Left lung (tissue), 10 donors: ENCODE measurements around the gene SETD5. TPM values are rescaled to one million over a fixed set of nuclear protein-coding genes. Genes with fewer than 3 reads are reported as not detected.
A peak's percentile ranks its signal among the peaks of the same experiment; 100 is the strongest.

Experiments used
- ATAC-seq: fragments of 200-7000 bp; cut with Tn5 transposase; one replicate; pipeline ENCODE4 v1.9.1; 2020; ENCODE audit warnings: moderate library complexity
- DNase-seq, 4 donors: peaks; one replicate each; pipeline ENCODE4 v3.0.0-alpha.2; 2013 to 2020
- H3K27ac ChIP-seq, 2 donors: fragments of 200-600 bp; sonication (generic) in 1 of 2; one replicate each; pipeline versions ENCODE4 v1.5.0 to v1.8.0; 2020 to 2021
- H3K27me3 ChIP-seq, 2 donors: fragments of 200-600 bp; sonication (generic) in 1 of 2; one replicate each; pipeline versions ENCODE4 v1.5.0 to v1.8.0; 2020 to 2021
- H3K36me3 ChIP-seq, 2 donors: fragments of 200-600 bp; sonication (generic) in 1 of 2; one replicate each; pipeline versions ENCODE4 v1.5.0 to v1.8.0; 2020 to 2021
- H3K4me1 ChIP-seq, 2 donors: fragments of 200-600 bp; one replicate each; pipeline ENCODE4 v1.8.0; 2021
- H3K4me3 ChIP-seq, 2 donors: fragments of 200-600 bp; sonication (generic) in 1 of 2; one replicate each; pipeline versions ENCODE4 v1.5.0 to v1.8.0; 2020 to 2021; ENCODE audit warnings: mild to moderate bottlenecking in 1 of 2
- H3K9me3 ChIP-seq, 2 donors: fragments of 200-600 bp; sonication (generic) in 1 of 2; one replicate each; pipeline versions ENCODE4 v1.5.0 to v1.8.0; 2020 to 2021
- CTCF ChIP-seq, 2 donors: fragments of 200-600 bp; sonication (generic) in 1 of 2; IDR thresholded peaks; one replicate each; pipeline versions ENCODE4 v1.5.0 to v1.8.0; 2021; ENCODE audit warnings: antibody characterized with exemption in 2 of 2
- intact Hi-C, 2 donors: fragments of 100-400 bp; cut with DNase I; formaldehyde crosslinking; loops; one replicate each; pipeline versions ENCODE4 v1.11.2 to v1.14.2; 2022
- polyA plus RNA-seq, 6 donors: library from polyadenylated mRNA; unstranded; fragments of 120-200 nt; gene quantifications; one replicate each; pipeline ENCODE4 v1.2.1, GENCODE V29; 2013; ENCODE audit not compliant: insufficient read length in 6 of 6
- total RNA-seq, 2 donors: library from RNA; stranded (reverse); fragmentation: NEBNext Ultra II Directional; extraction: Animal tissue kit (Norgen Biotek cat#: 25700); gene quantifications; one replicate each; pipeline ENCODE4 v1.2.1, GENCODE V29; 2021
- donor health status: DM: no; HTN: yes; CAD: no.
- donor health status: DM: no; HTN: no; CAD: no.

Gene SETD5
- total and polyA plus RNA-seq, 8 donors, result 82.2 to 195 (median 177) TPM

GRCh38 chr3:9406856-9407626 is 9.6 kb downstream of the SETD5 start:
- H3K4me3 ChIP-seq, result no peak overlapping the region
- no peaks in the 10 kb centered on the region for H3K36me3 ChIP-seq
- no peak for ATAC-seq
- no peaks in the 10 kb centered on the region for H3K9me3 ChIP-seq
- intact Hi-C loops, result no loop called here
- TF ChIP-seq CTCF (IDR thresholded peaks at IDR 0.05), result no peak
- H3K27ac ChIP-seq, result no peak overlapping the region
- DNase-seq, result no peak
- H3K27me3 ChIP-seq, result no peaks in the 10 kb centered on the region
- peaks cover 33 to 96% of the 10 kb centered on the region in 2 donors for H3K4me1 ChIP-seq

GRCh38 chr3:9408061-9408460 is 10.6 kb downstream of the SETD5 start:
- DNase-seq (no peak), ATAC-seq (no peak)
- Histone ChIP-seq H3K4me3 (no peak overlapping the region), H3K36me3 (no peaks in the 10 kb centered on the region), H3K27me3 (no peaks in the 10 kb centered on the region), H3K27ac (no peak overlapping the region), H3K4me1 (peaks cover 28 to 96% of the 10 kb centered on the region in 2 donors), H3K9me3 (no peaks in the 10 kb centered on the region)
- intact Hi-C loops, result no loop called here
- TF ChIP-seq CTCF (IDR thresholded peaks at IDR 0.05), result no peak

- no peak for TF ChIP-seq CTCF (IDR thresholded peaks at IDR 0.05)
- Histone ChIP-seq H3K27me3 (no peaks in the 10 kb centered on the region), H3K27ac (no peak overlapping the region)
These were observed 11.1 kb downstream of the SETD5 start for GRCh38 chr3:9408546-9408945.

GRCh38 chr3:9409981-9410854 is 12.8 kb downstream of the SETD5 start:
- ATAC-seq, result no peak
- peak overlapping the region in 1 of 2 donors; percentile 63 for H3K27ac ChIP-seq
- no peaks in the 10 kb centered on the region for H3K36me3 ChIP-seq
- H3K27me3 ChIP-seq, result no peaks in the 10 kb centered on the region
- DNase-seq, result no peak
- H3K4me1 ChIP-seq, result peaks cover 14 to 87% of the 10 kb centered on the region in 2 donors
- H3K9me3 ChIP-seq, result no peaks in the 10 kb centered on the region
- H3K4me3 ChIP-seq, result no peak overlapping the region
- intact Hi-C loops, result no loop called here
- no peak for TF ChIP-seq CTCF (IDR thresholded peaks at IDR 0.05)

More at GRCh38 chr3:9408546-9408945, 11.1 kb downstream of the SETD5 start:
- intact Hi-C loops, result no loop called here
- H3K36me3 ChIP-seq, result no peaks in the 10 kb centered on the region
- no peak overlapping the region for H3K4me3 ChIP-seq
- peaks cover 23 to 94% of the 10 kb centered on the region in 2 donors for H3K4me1 ChIP-seq
- no peaks in the 10 kb centered on the region for H3K9me3 ChIP-seq
- no peak for DNase-seq
- no peak for ATAC-seq

GRCh38 chr3:9411302-9411701 is 13.9 kb downstream of the SETD5 start:
- intact Hi-C loops, result no loop called here
- ATAC-seq, result no peak
- Histone ChIP-seq H3K9me3 (no peaks in the 10 kb centered on the region), H3K27ac (peak overlapping the region in 1 of 2 donors; percentile 63), H3K36me3 (no peaks in the 10 kb centered on the region), H3K27me3 (no peaks in the 10 kb centered on the region), H3K4me3 (no peak overlapping the region), H3K4me1 (peaks cover 9 to 88% of the 10 kb centered on the region in 2 donors)
- no peak for TF ChIP-seq CTCF (IDR thresholded peaks at IDR 0.05)
- no peak for DNase-seq
